Heart left ventricle (tissue), 16 donors: Measurements from ENCODE around the gene TNFRSF8. TPM values are rescaled to one million over a fixed set of nuclear protein-coding genes. Genes with fewer than 3 reads are reported as not detected.

Experiments used
- ATAC-seq, 4 donors: fragments of 200-7000 bp; cut with Tn5 transposase; one replicate each; pipeline ENCODE4 v1.9.1; 2020 to 2022; ENCODE audit warnings: moderate library complexity in 4 of 4, mild to moderate bottlenecking in 3 of 4, moderate number of reproducible peaks in 1 of 4
- DNase-seq, 5 donors: peaks; one replicate each; pipeline ENCODE4 v3.0.0-alpha.2; 2020
- H3K27ac ChIP-seq, 12 donors: fragments of 200-600 bp; sonication (generic) in 4 of 12; one replicate each; pipeline versions ENCODE4 v1.5.0 to v1.8.0; 2016 to 2022; ENCODE audit warnings: mild to moderate bottlenecking in 2 of 12
- H3K27me3 ChIP-seq, 9 donors: fragments of 200-600 bp; sonication (generic) in 2 of 9; one replicate each; pipeline versions ENCODE4 v1.5.1 to v1.8.0; 2016 to 2022; ENCODE audit warnings: mild to moderate bottlenecking in 3 of 9
- H3K36me3 ChIP-seq, 9 donors: fragments of 200-600 bp; sonication (generic) in 2 of 9; one replicate each; pipeline versions ENCODE4 v1.5.0 to v1.8.0; 2018 to 2022; ENCODE audit warnings: mild to moderate bottlenecking in 2 of 9
- H3K4me1 ChIP-seq, 12 donors: fragments of 200-600 bp; sonication (generic) in 4 of 12; one replicate each; pipeline versions ENCODE4 v1.5.0 to v1.8.0; 2016 to 2022; ENCODE audit warnings: mild to moderate bottlenecking in 3 of 12
- H3K4me3 ChIP-seq, 12 donors: fragments of 200-600 bp; sonication (generic) in 4 of 12; one replicate each; pipeline versions ENCODE4 v1.5.0 to v1.8.0; 2017 to 2022; ENCODE audit warnings: mild to moderate bottlenecking in 9 of 12, moderate library complexity in 4 of 12
- H3K9me3 ChIP-seq, 12 donors: fragments of 200-600 bp; sonication (generic) in 4 of 12; one replicate each; pipeline versions ENCODE4 v1.5.0 to v1.8.0; 2016 to 2022; ENCODE audit warnings: mild to moderate bottlenecking in 1 of 12
- CTCF ChIP-seq, 12 donors: fragments of 200-600 bp; sonication (generic) in 4 of 12; IDR thresholded peaks; one replicate each; pipeline versions ENCODE4 v1.5.0 to v1.8.0; 2018 to 2022; ENCODE audit warnings: antibody characterized with exemption in 12 of 12, mild to moderate bottlenecking in 5 of 12
- POLR2A ChIP-seq, 2 donors: fragments of 450-650 bp; IDR thresholded peaks; one replicate each; pipeline ENCODE4 v1.6.1; 2017; ENCODE audit warnings: antibody characterized with exemption in 2 of 2, mild to moderate bottlenecking in 2 of 2, moderate library complexity in 2 of 2
- WGBS, 4 donors: extraction: QIAGEN DNeasy Blood & Tissue Kit in 2 of 4; methylation state at CpG; one replicate each; pipeline versions ENCODE4 v1.1.5 to v1.1.7; 2013 to 2018; 5-methylcytosine and 5-hydroxymethylcytosine counted together
- intact Hi-C, 10 donors: fragments of 100-400 bp; cut with DNase I; formaldehyde crosslinking; loops; one replicate each; pipeline versions ENCODE4 v1.11.1 to v1.14.2; 2022
- polyA plus RNA-seq, 2 donors: library from polyadenylated mRNA; stranded (reverse); fragments of 200-250 nt; gene quantifications; one replicate each; pipeline ENCODE4 v1.2.3, GENCODE V29; 2013
- total RNA-seq, 9 donors: library from RNA; depleted of rRNA in 2 of 9; stranded (reverse); fragments of >200 nt in 2 of 9; fragmentation: NEBNext Ultra II Directional in 3 of 9; extraction: Animal tissue kit (Norgen Biotek cat#: 25700) in 3 of 9; gene quantifications; one replicate each; pipeline versions ENCODE4 v1.1.0 to v1.2.4, GENCODE V29; 2016 to 2023
- donor health status: ischemic (EF 13 %, LVEDD 7.1; RV severe dilation, severe dysfunction).
- donor health status: healthy with polysubstance abuse.
- donor health status: DM: no; HTN: yes; CAD: no.
- donor health status: DM: no; HTN: no; CAD: no.
- donor health status: ischemic (EF 25% LVEDD 6.9; RV normal size, moderate dysfunction).
- donor health status: ischemic (EF 25% LVEDD 5.7; RV mildly dilated, moderate dysfunction).
- donor health status: healthy.
- donor health status: DM: yes; HTN: yes; CAD: no.
- donor health status: ischemic (EF 35%, LVEDD 5.7; RV mildly dilated, moderate dysfunction).
- donor health status: nonischemic (EF 11% LVEDD 7.7; RV severe dilation, severe dysfunction).
- donor health status: DM: yes; HTN: yes; CAD: no.
- donor health status: PGD.
- donor health status: ischemic (EF 29% LVEDD 5.4; RV normal size, mild dysfunction).
- donor health status: nonischemic (EF 23%, LVEDD 6.1; RV moderate dilation, normal function).

TNFRSF8 gene
- total and polyA plus RNA-seq, 11 donors, result 0.51 to 4.5 (median 0.76) TPM

- Histone ChIP-seq H3K27ac (peak overlapping the region; percentile 45 to 96 (median 74)), H3K36me3 (peaks cover 0 to 36% (median 0%) of the 10 kb centered on the region in 9 donors), H3K9me3 (no peaks in the 10 kb centered on the region), H3K4me3 (peak overlapping the region in 4 of 12 donors; percentile 7 to 32 (median 12)), H3K27me3 (no peaks in the 10 kb centered on the region), H3K4me1 (peaks cover 16 to 100% (median 75%) of the 10 kb centered on the region in 12 donors)
- no peak for TF ChIP-seq POLR2A (IDR thresholded peaks at IDR 0.05)
- TF ChIP-seq CTCF (IDR thresholded peaks at IDR 0.05), result no peak
- peak; percentile 67 to 82 (median 70) for DNase-seq
- peak; percentile 5 to 71 (median 23) for ATAC-seq
- intact Hi-C loops, result no loop called here
- 44 to 51% (median 49%) methylated on average over 8 to 11 of the region's 11 CpGs for WGBS, 4 donors
Measured at GRCh38 chr1:12173631-12174121, 110.6 kb downstream of the TNFRSF8 start.

- 50 to 57% (median 52%) methylated on average over 8 to 17 of the region's 17 CpGs for WGBS, 4 donors
- Histone ChIP-seq H3K4me1 (peaks cover 14 to 100% (median 70%) of the 10 kb centered on the region in 12 donors), H3K27me3 (no peaks in the 10 kb centered on the region), H3K9me3 (no peaks in the 10 kb centered on the region), H3K36me3 (peaks cover 0 to 21% (median 0%) of the 10 kb centered on the region in 9 donors), H3K27ac (peak overlapping the region; percentile 45 to 96 (median 76)), H3K4me3 (peak overlapping the region in 2 of 12 donors; percentile 10 to 23)
- TF ChIP-seq CTCF (IDR thresholded peaks at IDR 0.05) (no peak), POLR2A (IDR thresholded peaks at IDR 0.05) (peak in 1 of 2 donors; percentile 12)
- peak; percentile 82 to 92 (median 87) for DNase-seq
- intact Hi-C loops, result no loop called here
- ATAC-seq, result peak in 3 of 4 donors; percentile 11 to 44 (median 18)
Measured at GRCh38 chr1:12174924-12175810, 112.1 kb downstream of the TNFRSF8 start.

GRCh38 chr1:12176298-12177118 lies 113.4 kb downstream of the TNFRSF8 start:
- intact Hi-C loops, result no loop called here
- Histone ChIP-seq H3K36me3 (peaks cover 0 to 22% (median 0%) of the 10 kb centered on the region in 9 donors), H3K27me3 (no peaks in the 10 kb centered on the region), H3K27ac (peak overlapping the region in 9 of 12 donors; percentile 38 to 96 (median 71)), H3K9me3 (no peaks in the 10 kb centered on the region), H3K4me1 (peaks cover 14 to 100% (median 71%) of the 10 kb centered on the region in 12 donors), H3K4me3 (no peak overlapping the region)
- WGBS, 4 donors, result 81 to 86% (median 85%) methylated on average over 6 of the region's 6 CpGs
- no peak for DNase-seq
- TF ChIP-seq CTCF (IDR thresholded peaks at IDR 0.05), result no peak
- no peak for TF ChIP-seq POLR2A (IDR thresholded peaks at IDR 0.05)
- no peak for ATAC-seq
